GM12878 (cell line): Measurements from ENCODE around the gene DCP1A. TPM values are rescaled to one million over a fixed set of nuclear protein-coding genes. Genes with fewer than 3 reads are reported as not detected.

Source experiments
- ATAC-seq: fragments of 200-7000 bp; cut with Tn5 transposase; 3 replicates; pipeline ENCODE4 v1.9.1; 2020; ENCODE audit warnings: mild to moderate bottlenecking, moderate library complexity
- BruUV-seq: library from RNA; stranded (reverse); fragments of 400-500 nt; replicated peaks from 2 replicates; lab custom pipeline; 2021; lab: Mats Ljungman, UMichigan
- CTCF ChIA-PET: fragments of 300-600 bp; sonication (Branson Sonifier 250); formaldehyde crosslinking; extraction: SDS; loops from one replicate; lab custom pipeline; 2021; ENCODE audit warnings: inconsistent platforms; lab: Yijun Ruan, JAX
- POLR2A ChIA-PET: fragments of 350-600 bp; formaldehyde crosslinking; extraction: SDS; loops from one replicate; lab custom pipeline; 2021; ENCODE audit warnings: inconsistent platforms; lab: Charles Lee
- RAD21 ChIA-PET: fragments of 300-600 bp; sonication (Branson Sonifier 250); formaldehyde crosslinking; loops from one replicate; lab custom pipeline; 2023; ENCODE audit warnings: antibody characterized with exemption; ENCODE audit not compliant: unreplicated experiment; lab: Charles Lee
- SMC1A ChIA-PET: fragments of 300-600 bp; sonication (Branson Sonifier 250); formaldehyde crosslinking; loops from one replicate; lab custom pipeline; 2023; ENCODE audit not compliant: unreplicated experiment, uncharacterized antibody; lab: Charles Lee
- DNase-seq: peaks from one replicate; pipeline ENCODE4 v3.0.0-alpha.2; 2011; ENCODE audit warnings: low read depth, low spot score
- FAIRE-seq: peaks from 3 replicates; lab custom pipeline; 2011; peaks lifted over from hg19 to GRCh38; lab: Jason Lieb, UNC
- H2AFZ ChIP-seq: 2 replicates; pipeline ENCODE4 v1.6.0; 2011; ENCODE audit warnings: low read depth, low read length, control low read depth; ENCODE audit not compliant: control insufficient read depth
- H3K27ac ChIP-seq: 2 replicates; pipeline ENCODE4 v1.5.1; 2011; ENCODE audit warnings: control low read depth; ENCODE audit not compliant: control insufficient read depth, insufficient read depth
- H3K27me3 ChIP-seq, 2 experiments: replicated peaks in 1 of 2; 2 replicates each; pipeline versions ENCODE4 v1.6.0 to v1.6.1; 2011; ENCODE audit warnings: low read length in 1 of 2; ENCODE audit not compliant: control insufficient read depth in 2 of 2, insufficient read depth in 2 of 2
- H3K36me3 ChIP-seq, 2 experiments: 2 replicates each; pipeline ENCODE4 v1.5.1; 2011; ENCODE audit warnings: low read length in 1 of 2; ENCODE audit not compliant: control insufficient read depth in 2 of 2, insufficient read depth in 2 of 2
- H3K4me1 ChIP-seq: 2 replicates; pipeline ENCODE4 v1.6.1; 2011; ENCODE audit warnings: mild to moderate bottlenecking, low read length, moderate library complexity, mixed read lengths; ENCODE audit not compliant: control insufficient read depth, insufficient read depth
- H3K4me2 ChIP-seq: 2 replicates; pipeline ENCODE4 v1.6.0; 2011; ENCODE audit warnings: control low read depth; ENCODE audit not compliant: control insufficient read depth, insufficient read depth
- H3K4me3 ChIP-seq: fragments of 200-600 bp; sonication (generic); 2 replicates; pipeline ENCODE4 v1.5.1; 2016
- H3K79me2 ChIP-seq: 2 replicates; pipeline ENCODE4 v1.6.0; 2011; ENCODE audit warnings: low read length; ENCODE audit not compliant: control insufficient read depth, insufficient read depth
- H3K9ac ChIP-seq: 2 replicates; pipeline ENCODE4 v1.8.0; 2011; ENCODE audit warnings: low read length, control low read depth, mixed read lengths; ENCODE audit not compliant: control insufficient read depth, insufficient read depth
- H3K9me3 ChIP-seq: replicated peaks from 3 replicates; pipeline ENCODE4 v1.5.1; 2011; ENCODE audit warnings: mild to moderate bottlenecking, low read length; ENCODE audit not compliant: control insufficient read depth, insufficient read depth
- H4K20me1 ChIP-seq: 2 replicates; pipeline ENCODE4 v1.6.0; 2011; ENCODE audit not compliant: control insufficient read depth, insufficient read depth
- BRCA1 ChIP-seq: IDR thresholded peaks from 2 replicates; pipeline ENCODE4 v1.6.1; 2011; ENCODE audit warnings: low read depth, low read length, improper control_type of control experiment
- CTCF ChIP-seq, 3 experiments: IDR thresholded peaks in 2 of 3; conservative IDR thresholded peaks in 1 of 3; 2 replicates each; pipeline ENCODE4 v1.5.1; 2011; ENCODE audit warnings: low read depth in 3 of 3, low read length in 3 of 3, mild to moderate bottlenecking in 3 of 3, control low read depth in 2 of 3, moderate library complexity in 2 of 3, inconsistent platforms in 1 of 3, mixed read lengths in 1 of 3; ENCODE audit not compliant: control insufficient read depth in 2 of 3, insufficient read depth in 1 of 3; ENCODE audit errors: extremely low read depth in 1 of 3
- E2F8 ChIP-seq: fragments of 450-650 bp; IDR thresholded peaks from 2 replicates; pipeline ENCODE4 v1.6.1; 2018; ENCODE audit warnings: mild to moderate bottlenecking, low read depth, moderate library complexity; ENCODE audit not compliant: partially characterized antibody
- FOXM1 ChIP-seq: IDR thresholded peaks from 2 replicates; pipeline ENCODE4 v1.6.1; 2012; ENCODE audit warnings: low read depth, mild to moderate bottlenecking, inconsistent platforms, low read length, moderate library complexity
- MTA2 ChIP-seq: fragments of 450-650 bp; IDR thresholded peaks from 2 replicates; pipeline ENCODE4 v1.6.1; 2016; ENCODE audit warnings: low read depth, mild to moderate bottlenecking, moderate library complexity
- MYB ChIP-seq: fragments of 150-350 bp; IDR thresholded peaks from 2 replicates; pipeline ENCODE4 v1.6.1; 2014; ENCODE audit warnings: mild to moderate bottlenecking, low read depth, low read length, borderline replicate concordance
- MYC ChIP-seq: IDR thresholded peaks from 2 replicates; pipeline ENCODE4 v1.6.1; 2011; ENCODE audit warnings: mild to moderate bottlenecking, low read length, moderate library complexity, inconsistent platforms; ENCODE audit not compliant: insufficient read depth, insufficient replicate concordance, insufficient read length, severe bottlenecking
- POLR2AphosphoS2 ChIP-seq: IDR thresholded peaks from 2 replicates; pipeline ENCODE4 v1.6.1; 2011; ENCODE audit warnings: low read depth, mild to moderate bottlenecking, low read length, improper control_type of control experiment, moderate library complexity
- RUNX3 ChIP-seq: IDR thresholded peaks from 2 replicates; pipeline ENCODE4 v1.6.1; 2012; ENCODE audit warnings: low read length, inconsistent platforms
- STAT1 ChIP-seq: fragments of 450-650 bp; conservative IDR thresholded peaks from 2 replicates; pipeline ENCODE4 v1.6.1; 2014; ENCODE audit warnings: antibody characterized with exemption, mild to moderate bottlenecking
- TCF12 ChIP-seq: IDR thresholded peaks from 2 replicates; pipeline ENCODE4 v1.6.1; 2011; ENCODE audit warnings: low read depth, mild to moderate bottlenecking, low read length
- ZBTB33 ChIP-seq: fragments of 450-650 bp; IDR thresholded peaks from 2 replicates; pipeline ENCODE4 v1.6.1; 2017; ENCODE audit warnings: mild to moderate bottlenecking
- ZNF217 ChIP-seq: fragments of 450-650 bp; IDR thresholded peaks from 2 replicates; pipeline ENCODE4 v1.6.1; 2017; ENCODE audit warnings: antibody characterized with exemption, mild to moderate bottlenecking
- ZNF622 ChIP-seq: fragments of 450-650 bp; IDR thresholded peaks from 2 replicates; pipeline ENCODE4 v1.6.1; 2017; ENCODE audit warnings: mild to moderate bottlenecking, inconsistent platforms
- ZNF687 ChIP-seq: fragments of 450-650 bp; IDR thresholded peaks from 2 replicates; pipeline ENCODE4 v1.6.1; 2017; ENCODE audit warnings: mild to moderate bottlenecking, moderate library complexity
- WGBS: methylation state at CpG from one replicate; pipeline ENCODE4 v1.1.6; 2016; ENCODE audit warnings: low lambda C conversion rate; ENCODE audit not compliant: insufficient replicate concordance, insufficient coverage; ENCODE audit errors: missing lambda C conversion rate; 5-methylcytosine and 5-hydroxymethylcytosine counted together
- in situ Hi-C: fragments of 300-500 bp; cut with MboI; formaldehyde crosslinking; loops from 9 replicates; pipeline ENCODE4 v1.14.3; 2018; ENCODE audit warnings: mixed read lengths
- intact Hi-C: fragments of 100-400 bp; cut with micrococcal nuclease; formaldehyde crosslinking; loops from one replicate; pipeline ENCODE4 v1.14.2; 2022; ENCODE audit not compliant: unreplicated experiment
- polyA plus RNA-seq, 11 experiments: library from polyadenylated mRNA; depleted of rRNA in 4 of 11; unstranded in 6 of 11; stranded (reverse) in 5 of 11; fragments of >200 nt; fragmentation: Nextera tagmentation in 4 of 11; fragmentation: Illumina TruSeq in 1 of 11; extraction: Ambion mirVana in 4 of 11; extraction: Trizol in 1 of 11; gene quantifications; 1 replicate in 1 of 11; 2 replicates in 10 of 11; pipeline versions ENCODE4 v1.2.1 to v1.2.3, GENCODE V29; 2011 to 2016; ENCODE audit warnings: inconsistent platforms in 2 of 11, missing spikeins in 2 of 11, low read depth in 1 of 11
- total RNA-seq, 4 experiments: library from RNA; depleted of rRNA in 3 of 4; stranded (reverse); fragments of >200 nt in 3 of 4; fragmentation: Illumina TruSeq in 1 of 4; extraction: Trizol in 1 of 4; gene quantifications; 2 replicates each; pipeline versions ENCODE4 v1.2.1 to v1.2.3, GENCODE V29; 2013 to 2021

DCP1A gene
- total and polyA plus RNA-seq, 10 of the 15 experiments (the other 5 are each of a cell fraction or from before 2014, with no cell fraction given): 12.5 to 34.6 (median 16.3) TPM

GRCh38 chr3:53264718-53265117, 82.6 kb downstream of the DCP1A start:
- Histone ChIP-seq H4K20me1 (no peaks in the 10 kb centered on the region), H3K4me3 (no peak overlapping the region), H3K27ac (no peak overlapping the region), H3K4me1 (no peaks in the 10 kb centered on the region), H3K36me3 (no peaks in the 10 kb centered on the region), H3K79me2 (no peaks in the 10 kb centered on the region), H3K27me3 (no peaks in the 10 kb centered on the region), H3K9me3 (no peaks in the 10 kb centered on the region), H3K4me2 (no peak overlapping the region), H2AFZ (no peak overlapping the region), H3K9ac (no peak overlapping the region)
- ChIA-PET POLR2A (no interaction called here), RAD21 (no interaction called here), CTCF (no interaction called here), SMC1A (no interaction called here)
- WGBS: 24% methylated on average over 3 of the region's 3 CpGs
- ATAC-seq: no peak; the same call in 2 of the 3 replicates
- BruUV-seq: no TSS peak
- intact Hi-C loops (no loop called here), in situ Hi-C loops (no loop called here)
- DNase-seq: no peak
- no peak for FAIRE-seq
- no peak for TF ChIP-seq FOXM1
- TF ChIP-seq ZNF622: no peak
- TF ChIP-seq ZBTB33: no peak
- no peak for TF ChIP-seq MTA2
- no peak for TF ChIP-seq STAT1
- no peak for TF ChIP-seq MYC
- no peak for TF ChIP-seq TCF12
- TF ChIP-seq ZNF687: no peak
- TF ChIP-seq RUNX3: no peak
- TF ChIP-seq POLR2AphosphoS2: no peak
- no peak for TF ChIP-seq ZNF217
- no peak for TF ChIP-seq MYB
- TF ChIP-seq CTCF (IDR thresholded peaks at IDR 0.05 in 2 of 3, conservative IDR thresholded peaks at IDR 0.05 in 1 of 3; ENCODE audit: control insufficient read depth in 2 of 3, extremely low read depth in 1 of 3, insufficient read depth in 1 of 3, low read depth in 3 of 3, low read length in 3 of 3): no peak
- no peak for TF ChIP-seq E2F8
- no peak for TF ChIP-seq BRCA1
